Gastroesophageal sphincter (tissue), 3 donors: ENCODE measurements around the gene FAM184A.

Source experiments
- CTCF ChIP-seq, 4 experiments: fragments of 200-600 bp in 2 of 4; fragments of 450-650 bp in 2 of 4; sonication (generic) in 1 of 4; IDR thresholded peaks; one replicate each; pipeline ENCODE4 v1.5.1; 2017 to 2019; ENCODE audit warnings: antibody characterized with exemption in 4 of 4, mild to moderate bottlenecking in 2 of 4, moderate library complexity in 2 of 4
- EP300 ChIP-seq: sonication (generic); formaldehyde crosslinking; IDR thresholded peaks from one replicate; pipeline ENCODE4 v1.6.1; 2017; ENCODE audit warnings: antibody characterized with exemption, mild to moderate bottlenecking
- POLR2A ChIP-seq, 2 donors: fragments of 450-650 bp; IDR thresholded peaks; one replicate each; pipeline ENCODE4 v1.6.1; 2017; ENCODE audit warnings: antibody characterized with exemption in 2 of 2, mild to moderate bottlenecking in 2 of 2, moderate library complexity in 1 of 2
- POLR2AphosphoS5 ChIP-seq: sonication (generic); formaldehyde crosslinking; IDR thresholded peaks from one replicate; pipeline ENCODE4 v1.6.1; 2017; ENCODE audit warnings: antibody characterized with exemption

GRCh38 chr6:119012521-119012920 lies 65.9 kb downstream of the FAM184A start:
- TF ChIP-seq POLR2A (IDR thresholded peaks at IDR 0.05), result no peak
- no peak for TF ChIP-seq CTCF (IDR thresholded peaks at IDR 0.05)
- no peak for TF ChIP-seq EP300
- TF ChIP-seq POLR2AphosphoS5, result no peak
